Central memory CD8-positive, alpha-beta T cell (primary cell): ENCODE data around the gene ST7L.
"Not testable (repeated sequence)": the region's sequence is repeated elsewhere in the genome, so short reads cannot be mapped to it uniquely, and the experiment has no call there.

Experiments
- ATAC-seq: fragments of 150-1000 bp; cut with Tn5 transposase; replicated peaks from 2 replicates; pipeline ENCODE4 v1.10.0; 2022; ENCODE audit warnings: mild to moderate bottlenecking, moderate FRiP score, moderate number of reproducible peaks; ENCODE audit not compliant: poor library complexity, severe bottlenecking; ENCODE audit errors: extremely low read depth
- DNase-seq, 2 donors: peaks; one replicate each; pipeline ENCODE4 v3.0.0; 2021; ENCODE audit warnings: low spot score in 2 of 2
- H3K27ac Mint-ChIP-seq: one replicate; pipeline ENCODE4 v1.8.0; 2022; ENCODE audit warnings: low read depth, mild to moderate bottlenecking, moderate library complexity, mixed read lengths
- H3K27me3 Mint-ChIP-seq: one replicate; pipeline ENCODE4 v1.8.0; 2022; ENCODE audit warnings: mixed read lengths
- H3K36me3 Mint-ChIP-seq: one replicate; pipeline ENCODE4 v1.8.0; 2022; ENCODE audit warnings: mild to moderate bottlenecking, moderate library complexity, mixed read lengths; ENCODE audit not compliant: insufficient read depth
- H3K4me1 Mint-ChIP-seq: one replicate; pipeline ENCODE4 v1.8.0; 2022; ENCODE audit warnings: mixed read lengths
- H3K4me3 Mint-ChIP-seq: one replicate; pipeline ENCODE4 v1.8.0; 2022; ENCODE audit warnings: mild to moderate bottlenecking, moderate library complexity, mixed read lengths
- H3K9me3 Mint-ChIP-seq: one replicate; pipeline ENCODE4 v1.8.0; 2022; ENCODE audit warnings: mixed read lengths

Gene ST7L

DNA sequence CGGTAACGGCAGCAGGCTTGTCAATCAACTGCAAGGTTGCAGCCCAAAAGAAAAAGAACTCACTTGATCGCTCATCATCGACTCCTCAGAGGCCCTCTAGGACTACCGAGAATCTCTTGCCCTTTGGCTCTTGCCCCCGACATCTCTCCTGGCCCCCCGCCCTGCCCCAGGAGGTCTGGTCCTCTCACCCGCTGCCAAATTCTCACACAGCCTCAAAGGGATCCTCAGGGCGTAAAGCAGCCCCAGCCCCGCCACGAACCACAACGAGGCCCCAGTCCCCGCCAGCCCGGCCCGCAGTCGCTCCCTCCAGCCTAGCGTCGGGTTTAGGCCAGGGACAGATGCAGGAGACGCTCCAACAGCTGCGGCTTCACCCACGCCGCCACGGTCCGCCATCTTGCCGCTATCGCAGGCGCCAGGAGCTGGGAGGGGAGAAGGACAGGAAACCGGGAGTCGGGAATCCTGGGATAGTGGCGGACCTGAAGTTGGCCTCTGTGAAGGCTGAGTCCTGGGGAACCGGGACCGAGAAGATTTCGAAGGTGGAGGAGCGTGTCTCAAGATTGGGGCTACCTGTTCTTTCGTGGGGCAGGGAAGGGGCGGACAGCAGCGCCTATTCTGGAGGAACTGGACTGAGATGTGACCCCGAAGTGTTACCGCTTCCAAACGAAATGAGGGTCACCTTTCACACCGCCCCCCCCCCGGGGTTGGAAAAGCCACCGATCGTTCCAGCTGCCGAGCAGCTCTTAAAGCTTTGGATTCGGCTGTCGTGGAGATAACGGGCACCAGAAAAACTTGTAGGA lies at the start of gene ST7L:
Gene ST7L (minus strand): TSS at position 421 of the 797 bp plus-strand sequence. CDS start 28 bp downstream, at position 393.
- H3K27me3 Mint-ChIP-seq: no peaks in the 10 kb centered on the region
- peaks cover 46% of the 10 kb centered on the region for H3K4me1 Mint-ChIP-seq
- peak within 1 kb of the TSS; percentile 99 for H3K27ac Mint-ChIP-seq
- DNase-seq (peak; percentile 43 to 58), ATAC-seq (peak; percentile 34)
- H3K4me3 Mint-ChIP-seq: peak within 1 kb of the TSS; percentile 91
- H3K36me3 Mint-ChIP-seq: peaks cover 54% of the 10 kb centered on the region
- H3K9me3 Mint-ChIP-seq: no peaks in the 10 kb centered on the region

GRCh38 chr1:112666946-112667345 lies 48.0 kb upstream of the ST7L start:
- Mint-ChIP-seq H3K4me3 (no peak overlapping the region), H3K36me3 (peaks cover 70% of the 10 kb centered on the region), H3K4me1 (peaks cover 29% of the 10 kb centered on the region), H3K27me3 (no peaks in the 10 kb centered on the region), H3K27ac (peak overlapping the region; percentile 96), H3K9me3 (no peaks in the 10 kb centered on the region)
- DNase-seq (no peak), ATAC-seq (no peak)

- H3K4me3 Mint-ChIP-seq: no peak overlapping the region
- ATAC-seq: no peak
- no peak overlapping the region for H3K27ac Mint-ChIP-seq
- H3K27me3 Mint-ChIP-seq: no peaks in the 10 kb centered on the region
- H3K4me1 Mint-ChIP-seq: peaks cover 35% of the 10 kb centered on the region
- DNase-seq: no peak
- H3K9me3 Mint-ChIP-seq: no peaks in the 10 kb centered on the region
- H3K36me3 Mint-ChIP-seq: peaks cover 75% of the 10 kb centered on the region
Measured at GRCh38 chr1:112665857-112666256, 46.9 kb upstream of the ST7L start.

DNA sequence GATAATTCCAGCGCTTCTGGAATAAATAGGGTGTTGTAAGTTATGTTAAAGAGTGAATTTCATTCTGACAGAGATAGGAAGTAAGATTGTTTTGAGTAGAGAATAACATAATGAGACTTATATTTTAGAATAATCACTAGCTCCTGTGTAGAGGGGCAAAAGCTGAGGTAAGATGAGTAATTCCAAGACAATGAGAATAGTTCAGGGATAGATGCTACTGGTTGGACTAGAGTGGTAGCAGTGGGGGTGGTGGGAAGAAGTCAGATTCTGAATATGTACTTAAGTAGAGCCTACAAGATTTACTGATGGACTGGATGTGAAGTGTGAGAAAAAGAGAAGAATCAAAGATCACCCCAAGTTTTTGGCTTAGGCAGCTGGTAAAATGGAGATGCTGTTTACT lies 32.3 kb upstream of the ST7L start:
- Mint-ChIP-seq H3K36me3 (peaks cover 55% of the 10 kb centered on the region), H3K4me3 (no peak overlapping the region), H3K4me1 (peaks cover 18% of the 10 kb centered on the region), H3K27ac (no peak overlapping the region), H3K9me3 (no peaks in the 10 kb centered on the region), H3K27me3 (no peaks in the 10 kb centered on the region)
- ATAC-seq (no peak), DNase-seq (no peak)

DNA sequence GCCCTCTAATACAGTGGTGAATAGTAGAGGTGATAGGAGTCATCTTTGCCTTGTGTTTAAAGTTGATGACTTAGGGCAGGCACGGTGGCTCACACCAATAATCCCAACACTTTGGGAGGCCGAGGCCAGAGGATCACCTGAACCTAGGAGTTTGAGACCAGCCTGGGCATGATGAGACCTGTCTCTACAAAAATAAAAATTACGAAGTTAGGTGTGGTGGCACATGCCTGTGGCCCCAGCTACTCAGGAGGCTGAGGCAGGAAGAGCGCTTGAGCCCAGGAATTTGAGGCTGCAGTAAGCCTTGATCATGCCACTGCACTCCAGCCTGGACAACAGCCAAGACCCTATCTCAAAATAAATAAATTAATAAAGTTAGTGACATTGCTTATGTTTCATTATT lies 27.3 kb upstream of the ST7L start:
- DNase-seq (no peak), ATAC-seq (no peak)
- Mint-ChIP-seq H3K27me3 (no peaks in the 10 kb centered on the region), H3K4me1 (peaks cover 40% of the 10 kb centered on the region), H3K27ac (peak overlapping the region; percentile 73), H3K9me3 (no peaks in the 10 kb centered on the region), H3K4me3 (no peak overlapping the region), H3K36me3 (peaks cover 46% of the 10 kb centered on the region)

GRCh38 chr1:112643080-112643479 lies 24.1 kb upstream of the ST7L start:
- Mint-ChIP-seq H3K4me1 (peaks cover 37% of the 10 kb centered on the region), H3K36me3 (peaks cover 24% of the 10 kb centered on the region), H3K27ac (no peak overlapping the region), H3K4me3 (no peak overlapping the region), H3K9me3 (no peaks in the 10 kb centered on the region), H3K27me3 (no peaks in the 10 kb centered on the region)
- DNase-seq (no peak), ATAC-seq (no peak)

GRCh38 chr1:112640437-112640836 lies 21.5 kb upstream of the ST7L start:
- H3K27ac Mint-ChIP-seq: not testable (repeated sequence)
- peaks cover 18% of the 10 kb centered on the region for H3K36me3 Mint-ChIP-seq

DNA sequence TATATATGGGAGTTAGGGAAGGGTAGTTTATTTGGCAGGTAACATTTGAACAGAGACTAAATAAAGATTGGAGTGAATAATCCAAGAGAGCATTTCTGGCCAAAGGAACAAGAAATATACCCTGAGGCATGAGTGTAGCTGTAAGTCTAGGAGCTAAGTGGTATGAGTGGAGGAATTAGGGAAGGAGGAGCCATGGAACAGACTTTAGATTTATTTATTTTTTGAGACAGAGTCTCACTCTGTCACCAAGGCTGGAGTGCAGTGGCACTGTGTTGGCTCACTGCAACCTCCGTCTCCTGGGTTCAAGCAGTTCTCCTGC lies 19.1 kb upstream of the ST7L start:
- DNase-seq (no peak), ATAC-seq (no peak)
- Mint-ChIP-seq H3K4me3 (no peak overlapping the region), H3K27ac (peak overlapping the region; percentile 76), H3K9me3 (no peaks in the 10 kb centered on the region), H3K27me3 (no peaks in the 10 kb centered on the region), H3K36me3 (peaks cover 14% of the 10 kb centered on the region), H3K4me1 (peaks cover 57% of the 10 kb centered on the region)

More at GRCh38 chr1:112640437-112640836, 21.5 kb upstream of the ST7L start:
- H3K9me3 Mint-ChIP-seq, H3K4me3 Mint-ChIP-seq, ATAC-seq, H3K27me3 Mint-ChIP-seq, DNase-seq: not testable (repeated sequence)
- peaks cover 50% of the 10 kb centered on the region for H3K4me1 Mint-ChIP-seq

DNA sequence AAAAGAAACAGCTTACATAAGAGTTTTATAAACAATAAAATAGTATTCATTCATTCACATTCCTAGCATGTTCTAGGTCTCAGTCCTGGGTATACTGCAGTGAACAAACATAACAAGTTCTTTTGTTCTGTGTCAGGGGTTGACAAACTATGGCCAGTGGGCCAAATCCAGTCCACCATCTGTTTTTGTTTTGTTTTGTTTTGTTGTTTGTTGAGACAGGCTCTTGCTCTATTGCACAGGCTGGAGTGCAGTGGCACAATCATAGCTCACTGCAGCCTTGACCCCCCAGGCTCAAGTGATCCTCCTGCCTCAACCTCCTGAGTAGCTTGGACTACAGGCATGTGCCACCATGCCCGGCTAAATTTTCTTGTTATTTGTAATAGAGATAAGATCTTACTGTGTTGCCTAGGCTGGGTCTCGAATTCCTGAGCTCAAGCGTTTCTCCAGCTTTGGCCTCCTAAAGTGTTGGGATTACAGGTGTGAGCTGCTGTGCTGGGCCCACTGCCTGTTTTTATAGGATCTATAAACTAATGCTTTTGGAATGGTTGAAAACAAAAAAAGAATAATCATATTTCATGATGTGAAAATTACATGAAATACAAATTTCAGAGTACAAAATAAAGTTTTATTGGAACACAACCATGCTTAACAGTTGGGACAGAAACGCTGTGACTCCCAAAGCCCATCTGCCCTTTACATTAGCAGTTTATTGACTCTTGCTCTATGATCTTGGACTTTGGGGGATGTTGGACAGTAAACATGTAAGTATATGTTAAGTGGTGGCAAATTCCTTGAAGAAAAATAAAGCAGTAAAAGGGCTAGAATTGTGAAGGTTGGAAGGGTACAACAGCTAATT lies 18.5 kb upstream of the ST7L start:
- Mint-ChIP-seq H3K27me3 (no peaks in the 10 kb centered on the region), H3K36me3 (peaks cover 14% of the 10 kb centered on the region), H3K4me3 (peak overlapping the region; percentile 69), H3K27ac (peak overlapping the region; percentile 76), H3K4me1 (peaks cover 57% of the 10 kb centered on the region), H3K9me3 (no peaks in the 10 kb centered on the region)
- DNase-seq: no peak
- ATAC-seq: no peak

- H3K4me3 Mint-ChIP-seq: peak overlapping the region; percentile 69
- peaks cover 57% of the 10 kb centered on the region for H3K4me1 Mint-ChIP-seq
- DNase-seq: no peak
- no peaks in the 10 kb centered on the region for H3K9me3 Mint-ChIP-seq
- H3K27me3 Mint-ChIP-seq: no peaks in the 10 kb centered on the region
- peak overlapping the region; percentile 76 for H3K27ac Mint-ChIP-seq
- peaks cover 15% of the 10 kb centered on the region for H3K36me3 Mint-ChIP-seq
- ATAC-seq: peak; percentile 31
Measured at GRCh38 chr1:112636597-112637253, 17.8 kb upstream of the ST7L start.

DNA sequence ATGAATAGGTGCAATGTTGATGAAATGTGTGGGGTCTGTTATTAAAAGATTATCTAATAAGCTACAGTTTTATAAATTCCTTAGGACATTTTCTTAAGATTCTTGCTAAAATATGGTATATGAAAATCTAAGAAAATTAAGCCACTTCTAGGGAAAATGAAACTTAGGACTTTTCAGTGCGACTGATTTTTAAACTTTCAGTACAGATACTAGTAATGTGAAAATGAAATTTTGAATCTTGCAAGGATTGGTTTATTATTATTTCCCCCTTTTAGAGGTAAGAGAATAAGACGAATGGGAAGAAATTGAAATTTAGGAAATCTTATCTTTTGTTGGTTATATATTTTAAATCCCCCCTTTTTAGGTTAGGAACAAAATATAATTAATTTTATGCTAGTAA lies 17.1 kb upstream of the ST7L start:
- Mint-ChIP-seq H3K4me3 (peak overlapping the region; percentile 69), H3K4me1 (peaks cover 63% of the 10 kb centered on the region), H3K27ac (peak overlapping the region; percentile 76), H3K36me3 (peaks cover 18% of the 10 kb centered on the region), H3K9me3 (no peaks in the 10 kb centered on the region), H3K27me3 (no peaks in the 10 kb centered on the region)
- DNase-seq (no peak), ATAC-seq (no peak)

DNA sequence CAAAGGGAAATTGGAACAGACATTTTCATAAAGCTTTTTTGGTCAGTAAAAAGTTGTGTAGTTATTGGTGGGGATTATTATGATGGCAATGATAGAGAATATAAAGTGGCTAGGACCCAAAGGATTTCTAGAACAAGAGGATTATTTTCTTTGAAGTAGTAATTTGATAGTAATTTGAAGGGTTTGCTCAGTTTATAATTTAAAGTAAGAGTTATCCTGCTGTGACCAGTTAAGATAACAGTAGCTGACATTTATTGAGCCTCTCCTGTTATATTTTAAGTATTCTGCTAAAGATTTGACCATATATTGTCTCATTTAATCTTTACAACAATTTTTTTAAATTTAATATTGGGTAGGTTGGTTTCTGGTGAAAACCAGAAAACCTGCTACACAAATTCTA lies 15.4 kb upstream of the ST7L start:
- Mint-ChIP-seq H3K27ac (peak overlapping the region; percentile 76), H3K4me1 (peaks cover 78% of the 10 kb centered on the region), H3K4me3 (no peak overlapping the region), H3K36me3 (peaks cover 24% of the 10 kb centered on the region), H3K27me3 (no peaks in the 10 kb centered on the region), H3K9me3 (no peaks in the 10 kb centered on the region)
- no peak for DNase-seq
- ATAC-seq: no peak
